Coronary artery (tissue), 2 donors: Measurements from ENCODE around the gene RAPGEF5.

Experiments used
- DNase-seq: peaks from one replicate; pipeline ENCODE4 v3.0.0-alpha.2; 2017; ENCODE audit warnings: low spot score
- H3K27ac ChIP-seq, 2 donors: fragments of 200-600 bp; sonication (generic); one replicate each; pipeline ENCODE4 v1.5.1; 2016 to 2019
- H3K4me3 ChIP-seq: fragments of 200-600 bp; sonication (generic); 2 replicates; pipeline ENCODE4 v1.5.1; 2016; ENCODE audit warnings: mild to moderate bottlenecking, moderate library complexity
- CTCF ChIP-seq: fragments of 200-600 bp; sonication (generic); IDR thresholded peaks from one replicate; pipeline ENCODE4 v1.5.1; 2019; ENCODE audit warnings: antibody characterized with exemption

RAPGEF5 gene

DNA sequence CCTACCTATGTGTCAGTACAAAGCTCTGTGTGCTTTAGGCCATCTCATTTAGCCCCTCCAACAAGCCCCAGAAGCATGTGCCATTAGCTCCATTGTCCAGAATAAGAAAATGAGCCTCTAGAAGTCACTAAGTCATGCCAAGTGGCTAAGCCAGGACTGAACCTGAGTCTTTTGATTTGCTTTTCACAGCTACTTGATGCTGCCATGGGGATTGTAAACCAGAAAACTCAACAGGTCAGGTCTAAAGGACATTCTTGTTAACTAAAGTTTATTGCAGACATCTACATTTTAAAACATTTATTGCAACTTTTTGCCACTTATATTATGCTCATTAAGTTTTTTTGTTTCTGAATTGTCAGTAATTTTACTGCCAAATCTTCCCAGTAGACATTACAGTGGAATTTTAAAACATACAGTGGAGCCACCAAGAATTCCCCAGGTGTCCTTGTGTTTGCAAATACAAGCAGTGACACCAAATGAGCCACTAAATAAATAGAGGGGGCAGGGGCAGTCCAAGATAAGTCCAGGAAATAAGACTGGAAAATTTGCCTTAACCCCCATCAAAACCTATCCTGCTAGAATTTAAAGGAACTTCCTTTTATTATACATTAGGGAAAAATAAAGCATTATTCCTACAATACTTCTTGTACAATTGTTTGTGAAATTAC, 115.9 kb downstream of the RAPGEF5 start:
- DNase-seq, result no peak
- no peak for TF ChIP-seq CTCF

GRCh38 chr7:22238354-22239311, 118.3 kb downstream of the RAPGEF5 start:
- TF ChIP-seq CTCF, result no peak
- H3K27ac ChIP-seq, result peak overlapping the region in 1 of 2 donors; percentile 2
- DNase-seq, result no peak

More for the DNA sequence above, 115.9 kb downstream of the RAPGEF5 start:
- H3K27ac ChIP-seq, result no peak overlapping the region
- H3K4me3 ChIP-seq, result no peak overlapping the region

DNA sequence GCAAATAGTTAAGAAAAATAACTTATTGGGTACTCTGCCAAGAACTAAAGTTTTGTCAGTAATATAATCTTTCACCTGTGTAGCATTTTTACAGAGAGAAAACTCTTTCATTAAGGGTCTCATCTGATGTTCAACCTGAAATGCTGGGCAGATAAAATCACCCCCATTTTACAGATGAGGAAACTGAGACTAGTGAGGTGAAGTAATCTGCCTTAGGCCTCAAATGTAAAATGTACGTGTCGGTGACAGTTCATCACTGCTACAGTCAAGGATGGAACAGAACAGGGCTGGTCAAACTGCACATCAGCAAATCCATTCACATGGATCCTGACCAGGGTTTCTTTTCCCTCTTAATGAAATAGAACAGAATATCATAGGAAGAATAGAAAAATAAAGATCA, 121.8 kb downstream of the RAPGEF5 start:
- TF ChIP-seq CTCF, result no peak
- no peak overlapping the region for H3K27ac ChIP-seq
- no peak for DNase-seq
- no peak overlapping the region for H3K4me3 ChIP-seq

More at GRCh38 chr7:22238354-22239311, 118.3 kb downstream of the RAPGEF5 start:
- no peak overlapping the region for H3K4me3 ChIP-seq

GRCh38 chr7:22234227-22234626, 122.7 kb downstream of the RAPGEF5 start:
- no peak for TF ChIP-seq CTCF
- H3K27ac ChIP-seq, result peak overlapping the region in 1 of 2 donors; percentile 50
- no peak for DNase-seq

GRCh38 chr7:22231806-22232205, 125.1 kb downstream of the RAPGEF5 start:
- no peak overlapping the region for H3K27ac ChIP-seq

More at GRCh38 chr7:22234227-22234626, 122.7 kb downstream of the RAPGEF5 start:
- no peak overlapping the region for H3K4me3 ChIP-seq

DNA sequence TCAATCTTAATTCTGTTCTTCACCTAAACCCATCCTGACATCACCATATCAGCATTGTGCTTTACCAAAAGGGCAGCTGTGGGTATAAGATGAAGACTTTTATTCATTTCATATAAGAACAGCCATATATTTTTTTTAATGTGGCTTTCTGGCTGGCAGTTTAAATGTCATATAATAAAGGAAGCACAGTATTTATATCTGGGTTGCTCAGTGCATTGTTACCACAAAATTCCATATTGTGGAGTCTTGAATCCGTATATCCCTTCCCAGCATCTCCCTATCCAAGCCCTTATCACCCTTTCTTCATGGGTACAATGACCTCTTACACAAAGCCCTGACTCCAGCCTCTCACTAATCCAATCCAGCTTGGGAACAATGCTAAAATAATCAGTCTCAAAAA, 125.8 kb downstream of the RAPGEF5 start:
- no peak for TF ChIP-seq CTCF
- DNase-seq, result no peak
- H3K27ac ChIP-seq, result no peak overlapping the region
- no peak overlapping the region for H3K4me3 ChIP-seq

More at GRCh38 chr7:22231806-22232205, 125.1 kb downstream of the RAPGEF5 start:
- DNase-seq, result no peak
- no peak for TF ChIP-seq CTCF
- H3K4me3 ChIP-seq, result no peak overlapping the region
